Ovary (tissue), 9 donors: ENCODE results near the gene AFF3. TPM values are rescaled to one million over a fixed set of nuclear protein-coding genes. Genes with fewer than 3 reads are reported as not detected.

Source experiments
- DNase-seq, 5 donors: peaks; one replicate each; pipeline ENCODE4 v3.0.0-alpha.2; 2019 to 2020
- H3K27ac ChIP-seq, 2 donors: fragments of 200-600 bp; one replicate each; pipeline versions ENCODE4 v1.5.1 to v1.8.0; 2019 to 2022
- H3K27me3 ChIP-seq: fragments of 200-600 bp; one replicate; pipeline ENCODE4 v1.8.0; 2022
- H3K36me3 ChIP-seq: fragments of 200-600 bp; sonication (generic); one replicate; pipeline ENCODE4 v1.5.1; 2019
- H3K4me1 ChIP-seq: one replicate; pipeline ENCODE4 v1.8.1; 2013; ENCODE audit warnings: mild to moderate bottlenecking, moderate library complexity; ENCODE audit not compliant: insufficient read depth
- H3K4me3 ChIP-seq: fragments of 200-600 bp; sonication (generic); one replicate; pipeline ENCODE4 v1.5.1; 2017
- H3K9me3 ChIP-seq, 2 donors: fragments of 200-600 bp in 1 of 2; sonication (generic) in 1 of 2; one replicate each; pipeline versions ENCODE4 v1.5.1 to v1.8.1; 2013 to 2019; ENCODE audit warnings: mild to moderate bottlenecking in 1 of 2, moderate library complexity in 1 of 2
- EP300 ChIP-seq: sonication (generic); formaldehyde crosslinking; IDR thresholded peaks from one replicate; pipeline ENCODE4 v1.6.1; 2017; ENCODE audit warnings: antibody characterized with exemption
- POLR2A ChIP-seq: fragments of 450-650 bp; IDR thresholded peaks from one replicate; pipeline ENCODE4 v1.6.1; 2017; ENCODE audit warnings: antibody characterized with exemption, mild to moderate bottlenecking, moderate library complexity
- WGBS, 3 donors: extraction: QIAGEN DNeasy Blood & Tissue Kit in 1 of 3; methylation state at CpG; one replicate each; pipeline versions ENCODE4 v1.1.5 to v1.1.7; 2013 to 2017; 5-methylcytosine and 5-hydroxymethylcytosine counted together
- intact Hi-C, 4 donors: fragments of 100-400 bp; cut with DNase I; formaldehyde crosslinking; loops; one replicate each; pipeline versions ENCODE4 v1.11.0 to v1.15.1; 2022 to 2023
- polyA plus RNA-seq, 2 donors: library from polyadenylated mRNA; stranded (reverse); fragments of 200-250 nt in 1 of 2; fragments of 350-450 nt in 1 of 2; fragmentation: Illumina TruSeq in 1 of 2; extraction: RNeasy Lipid Tissue Mini Kit (QIAGEN cat#74804) in 1 of 2; gene quantifications; one replicate each; pipeline ENCODE4 v1.2.3, GENCODE V29; 2013 to 2014
- total RNA-seq, 7 donors: library from RNA; depleted of rRNA in 2 of 7; stranded (reverse); fragments of >200 nt in 2 of 7; fragmentation: NEBNext Ultra II Directional in 3 of 7; extraction: Animal tissue kit (Norgen Biotek cat#: 25700) in 3 of 7; gene quantifications; one replicate each; pipeline versions ENCODE4 v1.1.0 to v1.2.4, GENCODE V29; 2016 to 2023
- TF ChIP-seq, protein P1 (sequence below), 3 donors: fragments of 450-650 bp in 2 of 3; fragments of 200-600 bp in 1 of 3; IDR thresholded peaks; one replicate each; pipeline versions ENCODE4 v1.5.1 to v1.8.0; 2016 to 2022; ENCODE audit warnings: antibody characterized with exemption in 3 of 3, mild to moderate bottlenecking in 1 of 3
- donor health status: DM: no; HTN: no; CAD: no; lungs with moderate emphysema.
- donor health status: DM: no; HTN: no; CAD: no.
- donor health status: Bipolar disorder and iron deficiency.
- donor health status: DM: yes; HTN: yes; CAD: no.
- donor health status: DM: no; HTN: no; CAD: no.
- donor health status: DM: yes; HTN: yes; CAD: no.

AFF3 gene
- total and polyA plus RNA-seq, 9 donors, result 5.9 to 40.8 (median 25.7) TPM

DNA sequence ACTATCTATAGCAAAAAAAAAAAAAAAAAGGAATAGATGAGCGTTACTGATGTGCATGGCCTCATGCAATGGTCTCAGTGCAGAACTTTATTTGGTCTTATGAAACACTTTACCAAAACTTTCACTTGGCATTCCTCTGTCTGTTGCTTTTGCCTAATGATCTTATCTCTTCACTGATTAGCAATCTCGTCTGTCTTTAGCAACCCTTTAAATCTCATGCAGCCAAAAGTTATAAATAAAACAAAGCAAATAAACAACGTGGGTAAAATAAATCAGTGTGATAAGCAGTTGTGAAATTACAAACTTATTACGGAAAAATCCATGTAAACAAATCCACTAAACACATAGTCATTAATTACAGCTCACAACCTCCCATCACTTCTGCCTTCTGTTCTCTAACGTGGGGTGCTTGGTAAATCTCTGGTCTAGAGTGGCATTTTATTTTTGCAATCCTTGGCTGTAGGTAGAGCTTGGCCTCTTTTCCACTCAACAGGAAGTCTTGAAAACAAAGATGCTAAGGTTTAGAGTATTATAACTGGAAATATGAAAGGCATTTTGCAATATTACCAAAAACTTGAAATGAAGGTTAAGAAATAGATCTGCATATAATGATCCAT lies 288.0 kb downstream of the AFF3 start:
- intact Hi-C loops, result no loop called here

GRCh38 chr2:99852956-99853355 lies 289.4 kb downstream of the AFF3 start:
- Histone ChIP-seq H3K4me3 (no peak overlapping the region), H3K27ac (no peak overlapping the region), H3K27me3 (no peaks in the 10 kb centered on the region), H3K36me3 (no peaks in the 10 kb centered on the region), H3K9me3 (no peaks in the 10 kb centered on the region), H3K4me1 (peaks cover 2% of the 10 kb centered on the region)
- TF ChIP-seq, protein P1, sequence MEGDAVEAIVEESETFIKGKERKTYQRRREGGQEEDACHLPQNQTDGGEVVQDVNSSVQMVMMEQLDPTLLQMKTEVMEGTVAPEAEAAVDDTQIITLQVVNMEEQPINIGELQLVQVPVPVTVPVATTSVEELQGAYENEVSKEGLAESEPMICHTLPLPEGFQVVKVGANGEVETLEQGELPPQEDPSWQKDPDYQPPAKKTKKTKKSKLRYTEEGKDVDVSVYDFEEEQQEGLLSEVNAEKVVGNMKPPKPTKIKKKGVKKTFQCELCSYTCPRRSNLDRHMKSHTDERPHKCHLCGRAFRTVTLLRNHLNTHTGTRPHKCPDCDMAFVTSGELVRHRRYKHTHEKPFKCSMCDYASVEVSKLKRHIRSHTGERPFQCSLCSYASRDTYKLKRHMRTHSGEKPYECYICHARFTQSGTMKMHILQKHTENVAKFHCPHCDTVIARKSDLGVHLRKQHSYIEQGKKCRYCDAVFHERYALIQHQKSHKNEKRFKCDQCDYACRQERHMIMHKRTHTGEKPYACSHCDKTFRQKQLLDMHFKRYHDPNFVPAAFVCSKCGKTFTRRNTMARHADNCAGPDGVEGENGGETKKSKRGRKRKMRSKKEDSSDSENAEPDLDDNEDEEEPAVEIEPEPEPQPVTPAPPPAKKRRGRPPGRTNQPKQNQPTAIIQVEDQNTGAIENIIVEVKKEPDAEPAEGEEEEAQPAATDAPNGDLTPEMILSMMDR (IDR thresholded peaks at IDR 0.05), result no peak
- no peak for TF ChIP-seq POLR2A
- TF ChIP-seq EP300, result no peak
- DNase-seq, result no peak
- WGBS, 3 donors, result 96 to 99% (median 98%) methylated on average over 2 of the region's 2 CpGs
- intact Hi-C loops, result no loop called here

More for the DNA sequence above, 288.0 kb downstream of the AFF3 start:
- Histone ChIP-seq H3K4me1 (peaks cover 2% of the 10 kb centered on the region), H3K4me3 (no peak overlapping the region), H3K9me3 (no peaks in the 10 kb centered on the region), H3K36me3 (no peaks in the 10 kb centered on the region), H3K27ac (no peak overlapping the region), H3K27me3 (no peaks in the 10 kb centered on the region)
- 55 to 67% (median 57%) methylated on average over 5 of the region's 5 CpGs for WGBS, 3 donors
- DNase-seq, result no peak
- TF ChIP-seq, protein P1 (IDR thresholded peaks at IDR 0.05), result no peak
- no peak for TF ChIP-seq POLR2A
- no peak for TF ChIP-seq EP300

GRCh38 chr2:99852376-99852934 lies 289.9 kb downstream of the AFF3 start:
- TF ChIP-seq, protein P1 (IDR thresholded peaks at IDR 0.05), result no peak
- TF ChIP-seq EP300 (no peak), POLR2A (no peak)
- intact Hi-C loops, result no loop called here
- H3K27me3 ChIP-seq, result no peaks in the 10 kb centered on the region
- H3K27ac ChIP-seq, result no peak overlapping the region
- H3K36me3 ChIP-seq, result no peaks in the 10 kb centered on the region
- no peaks in the 10 kb centered on the region for H3K9me3 ChIP-seq
- no peak for DNase-seq
- 76 to 81% (median 79%) methylated on average over 6 of the region's 6 CpGs for WGBS, 3 donors
- H3K4me1 ChIP-seq, result peaks cover 2% of the 10 kb centered on the region
- no peak overlapping the region for H3K4me3 ChIP-seq

DNA sequence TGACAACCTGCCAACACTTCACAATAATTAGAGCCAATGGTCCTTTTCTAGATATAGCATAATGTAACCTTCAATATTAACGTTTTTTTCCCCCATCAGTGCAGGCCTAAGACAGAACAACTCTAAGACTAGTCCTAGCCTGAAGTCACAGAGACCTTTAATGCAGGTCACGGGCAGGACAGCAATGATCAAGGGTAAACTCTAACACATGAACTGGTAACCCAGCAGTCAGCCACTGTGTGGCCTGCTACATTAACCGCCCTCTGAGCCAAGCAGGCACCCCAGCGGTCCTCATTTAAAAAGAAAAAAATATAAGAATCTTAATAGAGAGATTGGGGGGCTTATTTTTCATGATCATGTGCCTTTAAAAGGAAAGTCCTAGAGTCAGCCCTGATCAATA lies 290.6 kb downstream of the AFF3 start:
- intact Hi-C loops, result no loop called here
- H3K4me3 ChIP-seq, result no peak overlapping the region
- DNase-seq, result no peak
- TF ChIP-seq, protein P1 (IDR thresholded peaks at IDR 0.05), result no peak
- TF ChIP-seq POLR2A (no peak), EP300 (no peak)
- peaks cover 2% of the 10 kb centered on the region for H3K4me1 ChIP-seq
- no peaks in the 10 kb centered on the region for H3K27me3 ChIP-seq
- H3K36me3 ChIP-seq, result no peaks in the 10 kb centered on the region
- 85 to 89% (median 86%) methylated on average over 4 of the region's 4 CpGs for WGBS, 3 donors
- no peaks in the 10 kb centered on the region for H3K9me3 ChIP-seq
- no peak overlapping the region for H3K27ac ChIP-seq
